Fibroblast of pulmonary artery (primary cell): ENCODE results near the gene KRTAP20-3.

Source experiments
- DNase-seq: peaks from one replicate; pipeline ENCODE4 v3.0.0-alpha.2; 2010; ENCODE audit warnings: low read depth
- H3K4me3 ChIP-seq: replicated peaks from 2 replicates; pipeline ENCODE4 v1.5.1; 2011; ENCODE audit warnings: low read depth, mild to moderate bottlenecking, control low read depth, low read length, moderate library complexity
- TF ChIP-seq, protein P1 (sequence below): IDR thresholded peaks from 2 replicates; pipeline ENCODE4 v1.5.1; 2011; ENCODE audit warnings: mild to moderate bottlenecking, control low read depth, low read length, inconsistent platforms; ENCODE audit errors: missing control alignments

Gene KRTAP20-3

DNA sequence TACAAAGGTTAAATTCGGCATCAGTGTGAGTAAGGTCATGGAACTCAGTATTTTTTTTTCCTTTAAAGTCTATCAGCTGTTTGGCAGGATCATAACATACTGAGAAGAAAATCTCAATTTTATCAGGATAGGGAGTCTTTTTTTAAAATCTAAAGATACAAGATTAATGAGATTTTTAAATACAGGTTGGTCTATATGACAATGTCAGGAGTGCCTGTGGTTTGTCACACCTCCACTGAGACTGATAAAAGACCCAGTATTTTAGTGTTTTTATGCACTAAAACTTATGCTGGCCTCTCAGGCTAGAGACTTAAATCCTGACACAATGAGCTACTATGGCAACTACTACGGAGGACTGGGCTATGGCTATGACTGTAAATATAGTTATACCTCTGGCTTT is at the start of gene KRTAP20-3:
KRTAP20-3 (plus strand) TSS at position 301 of the 400 bp plus-strand sequence.
- TF ChIP-seq, protein P1, sequence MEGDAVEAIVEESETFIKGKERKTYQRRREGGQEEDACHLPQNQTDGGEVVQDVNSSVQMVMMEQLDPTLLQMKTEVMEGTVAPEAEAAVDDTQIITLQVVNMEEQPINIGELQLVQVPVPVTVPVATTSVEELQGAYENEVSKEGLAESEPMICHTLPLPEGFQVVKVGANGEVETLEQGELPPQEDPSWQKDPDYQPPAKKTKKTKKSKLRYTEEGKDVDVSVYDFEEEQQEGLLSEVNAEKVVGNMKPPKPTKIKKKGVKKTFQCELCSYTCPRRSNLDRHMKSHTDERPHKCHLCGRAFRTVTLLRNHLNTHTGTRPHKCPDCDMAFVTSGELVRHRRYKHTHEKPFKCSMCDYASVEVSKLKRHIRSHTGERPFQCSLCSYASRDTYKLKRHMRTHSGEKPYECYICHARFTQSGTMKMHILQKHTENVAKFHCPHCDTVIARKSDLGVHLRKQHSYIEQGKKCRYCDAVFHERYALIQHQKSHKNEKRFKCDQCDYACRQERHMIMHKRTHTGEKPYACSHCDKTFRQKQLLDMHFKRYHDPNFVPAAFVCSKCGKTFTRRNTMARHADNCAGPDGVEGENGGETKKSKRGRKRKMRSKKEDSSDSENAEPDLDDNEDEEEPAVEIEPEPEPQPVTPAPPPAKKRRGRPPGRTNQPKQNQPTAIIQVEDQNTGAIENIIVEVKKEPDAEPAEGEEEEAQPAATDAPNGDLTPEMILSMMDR = no peak
- no peak within 1 kb of the TSS for H3K4me3 ChIP-seq
- no peak for DNase-seq

DNA sequence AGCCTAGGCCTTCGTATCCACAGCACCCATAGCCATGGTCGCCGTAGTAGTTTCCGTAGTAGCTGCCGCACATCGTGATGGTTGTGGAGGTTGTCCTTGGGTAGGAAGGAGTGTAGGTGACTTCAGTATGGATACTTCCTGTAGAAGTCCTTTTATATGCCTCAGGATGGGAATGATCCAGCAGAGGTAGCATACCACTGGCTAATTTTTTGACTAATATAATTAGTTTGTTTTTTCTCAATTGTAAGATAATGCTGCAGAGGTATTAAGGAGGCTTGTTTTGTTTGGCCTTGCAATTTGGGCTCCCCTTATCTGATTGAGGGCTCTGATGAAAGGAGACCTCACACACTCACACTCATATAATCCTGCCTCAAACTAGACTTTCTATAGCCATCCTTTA is 43.9 kb upstream of the KRTAP20-3 start, which contains the start of gene KRTAP6-2:
KRTAP6-2 (minus strand) TSS at position 101 of the 400 bp plus-strand sequence; CDS start at position 73, 28 bp downstream.
- TF ChIP-seq, protein P1 = no peak
- no peak within 1 kb of the TSS for H3K4me3 ChIP-seq
- DNase-seq = no peak

DNA sequence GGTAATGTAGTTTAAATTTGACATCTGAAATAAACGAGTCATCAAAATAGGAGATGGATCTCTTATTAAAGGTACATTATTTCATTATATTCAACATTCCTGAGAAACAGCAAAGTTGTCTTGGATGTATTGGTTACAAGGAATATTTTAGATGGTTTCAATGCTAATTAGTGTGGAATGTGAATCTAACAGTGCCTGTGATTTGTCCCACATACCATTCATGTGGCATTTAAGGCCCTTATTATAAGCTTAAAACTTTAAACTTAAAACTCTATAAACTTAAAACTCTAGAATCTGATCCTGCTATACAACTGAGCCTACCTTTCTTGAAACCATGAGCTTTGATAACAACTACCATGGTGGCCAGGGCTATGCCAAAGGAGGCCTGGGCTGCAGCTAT is 41.9 kb upstream of the KRTAP20-3 start, which contains the start of gene KRTAP22-1:
KRTAP22-1 (plus strand) TSS at position 301 of the 400 bp plus-strand sequence.
- TF ChIP-seq, protein P1 = no peak
- DNase-seq = no peak
- no peak within 1 kb of the TSS for H3K4me3 ChIP-seq

DNA sequence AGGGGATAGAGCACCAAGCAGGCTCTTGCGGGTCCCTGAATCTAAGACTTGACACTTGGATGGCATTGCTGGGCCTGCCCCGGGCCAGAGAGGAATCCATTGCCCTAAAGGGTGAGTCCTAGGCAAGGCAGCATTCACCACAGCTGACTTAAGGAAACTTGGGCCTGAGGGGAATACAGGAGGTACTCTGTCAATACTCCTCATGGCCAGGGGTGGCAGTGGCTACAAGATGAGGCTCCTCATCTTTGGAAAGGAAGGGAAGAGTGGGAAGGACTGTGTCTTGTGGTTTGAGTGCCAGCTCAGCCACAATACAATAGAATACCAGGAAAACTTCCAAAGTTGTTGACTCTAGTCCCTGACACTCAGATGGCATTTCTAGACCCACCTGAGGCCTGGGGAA is 36.7 kb upstream of the KRTAP20-3 start:
- DNase-seq = no peak

DNA sequence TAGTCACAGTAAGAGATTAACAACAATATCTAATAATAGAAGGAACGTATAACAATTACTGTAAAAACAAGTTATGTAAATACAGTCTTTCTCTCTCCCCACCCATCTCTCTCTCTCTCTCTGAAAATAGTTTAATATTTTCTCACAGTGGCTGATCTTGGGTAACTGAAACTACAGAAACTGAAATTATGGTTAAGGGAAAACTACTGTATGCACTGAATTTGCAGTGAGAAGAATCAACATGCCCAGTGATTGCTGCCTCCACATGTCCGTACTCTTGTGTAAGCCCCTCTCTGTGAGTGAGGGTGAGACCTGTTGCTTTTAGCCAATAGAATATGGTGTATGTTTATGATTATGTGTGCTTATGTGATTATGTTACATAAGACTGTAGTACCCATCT is 30.5 kb upstream of the KRTAP20-3 start:
- TF ChIP-seq, protein P1 = no peak
- DNase-seq = no peak

More for the DNA sequence above, 36.7 kb upstream of the KRTAP20-3 start:
- TF ChIP-seq, protein P1 = no peak
- H3K4me3 ChIP-seq = no peak overlapping the region

DNA sequence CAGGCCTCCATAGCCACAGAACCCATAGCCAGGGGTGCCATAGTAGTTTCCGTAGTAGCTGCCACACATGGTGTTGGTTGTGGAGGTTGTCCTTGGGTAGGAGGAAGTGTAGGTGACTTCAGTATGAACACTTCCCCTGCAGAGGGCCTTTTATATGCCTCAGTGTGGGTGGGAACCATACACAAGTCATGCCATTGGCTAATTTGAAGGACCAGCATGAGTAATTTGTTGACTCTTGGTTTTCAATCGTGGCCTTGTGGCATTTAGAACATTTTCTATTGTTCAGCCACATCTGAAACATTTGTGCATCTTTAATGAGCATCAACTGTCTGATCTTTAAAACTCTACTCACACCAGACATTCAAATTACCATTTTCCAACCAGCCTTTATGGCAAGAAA is 28.8 kb upstream of the KRTAP20-3 start, which contains the start of gene KRTAP6-1:
KRTAP6-1 (minus strand) TSS at position 95 of the 400 bp plus-strand sequence; CDS start at position 69, 26 bp downstream.
- no peak within 1 kb of the TSS for H3K4me3 ChIP-seq
- DNase-seq = no peak
- TF ChIP-seq, protein P1 = no peak

More for the DNA sequence above, 30.5 kb upstream of the KRTAP20-3 start:
- H3K4me3 ChIP-seq = no peak overlapping the region

DNA sequence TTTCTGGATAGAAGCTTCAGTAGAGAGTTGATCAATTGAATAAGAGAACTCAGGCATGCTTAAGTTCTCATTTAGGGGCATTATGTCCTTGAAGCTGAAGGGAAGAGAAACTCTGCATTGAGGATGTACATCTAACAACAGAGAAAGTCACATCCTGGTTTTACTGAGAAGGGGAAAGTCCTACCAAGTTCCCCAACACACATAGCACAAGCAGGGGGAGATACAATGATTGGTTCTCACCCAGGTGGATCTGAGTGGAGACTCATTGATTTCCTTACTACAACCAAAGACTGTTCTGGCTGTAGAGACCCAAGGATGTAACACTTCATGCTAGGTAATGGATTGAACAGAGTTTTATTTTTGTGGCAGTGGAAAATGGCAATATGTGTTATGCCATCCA is 27.5 kb upstream of the KRTAP20-3 start:
- TF ChIP-seq, protein P1 = no peak
- DNase-seq = no peak
- no peak overlapping the region for H3K4me3 ChIP-seq
